Large intestine (tissue), 3 donors: ENCODE measurements around the gene CAMSAP3. TPM values are rescaled to one million over a fixed set of nuclear protein-coding genes. Genes with fewer than 3 reads are reported as not detected.

Experiments used
- DNase-seq, 2 donors: peaks; one replicate each; pipeline versions ENCODE4 v3.0.0 to v3.0.0-alpha.2; 2013
- H3K27ac ChIP-seq: one replicate; pipeline ENCODE4 v1.5.1; 2013; ENCODE audit warnings: low read length
- H3K27me3 ChIP-seq: 2 replicates; pipeline ENCODE4 v1.6.1; 2013; ENCODE audit warnings: low read length; ENCODE audit not compliant: control insufficient read depth, insufficient read depth
- H3K36me3 ChIP-seq: 2 replicates; pipeline ENCODE4 v1.6.1; 2013; ENCODE audit warnings: low read length; ENCODE audit not compliant: control insufficient read depth, insufficient read depth
- H3K4me1 ChIP-seq: one replicate; pipeline ENCODE4 v1.6.1; 2013; ENCODE audit warnings: low read length; ENCODE audit not compliant: control insufficient read depth, insufficient read depth
- H3K4me3 ChIP-seq: one replicate; pipeline ENCODE4 v1.5.1; 2013; ENCODE audit warnings: low read length
- H3K9me3 ChIP-seq: one replicate; pipeline ENCODE4 v1.6.1; 2013; ENCODE audit warnings: mild to moderate bottlenecking, low read depth, low read length, moderate library complexity; ENCODE audit not compliant: control insufficient read depth
- WGBS: methylation state at CpG from one replicate; pipeline ENCODE4 v1.1.5; 2013; ENCODE audit warnings: low lambda C conversion rate; ENCODE audit not compliant: insufficient coverage; 5-methylcytosine and 5-hydroxymethylcytosine counted together
- polyA plus RNA-seq: library from polyadenylated mRNA; unstranded; fragments of 120-200 nt; gene quantifications from one replicate; pipeline ENCODE4 v1.2.1, GENCODE V29; 2013

The CAMSAP3 gene
- polyA plus RNA-seq, 1 donor: 73.9 TPM

DNA sequence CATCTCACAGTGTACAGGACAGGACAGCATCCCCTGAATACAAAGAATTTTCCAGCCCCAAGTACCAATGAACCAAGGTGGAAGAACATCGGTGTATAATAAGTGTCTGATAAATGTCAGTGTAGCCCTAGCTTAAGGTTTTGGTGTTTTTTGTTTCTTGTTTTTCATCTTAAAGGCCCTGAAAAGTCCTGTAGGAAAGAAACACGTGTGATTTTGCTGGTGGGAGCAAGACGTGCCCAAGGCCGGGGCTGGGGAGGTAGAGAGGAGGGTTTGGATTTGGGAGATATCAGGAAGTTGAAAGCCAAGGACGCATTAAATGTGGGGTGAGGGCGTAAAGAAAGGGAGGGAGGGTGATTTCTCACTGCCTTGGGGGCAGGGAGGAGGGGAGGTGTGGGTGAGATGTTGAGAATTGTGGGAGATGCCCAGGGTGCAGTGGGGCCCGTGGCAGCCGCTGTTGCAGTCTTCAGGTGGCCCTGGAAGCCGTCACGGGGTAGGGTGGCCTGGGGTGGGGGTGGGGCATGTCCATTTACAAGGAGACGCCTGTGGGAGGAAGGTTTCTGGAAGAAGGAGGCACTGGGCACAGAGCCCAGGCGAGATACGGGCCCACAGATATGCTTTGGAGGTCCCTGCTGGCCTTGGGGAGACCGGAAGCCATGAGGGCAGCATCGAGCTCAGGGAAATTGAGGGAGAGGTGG, 6.7 kb downstream of the CAMSAP3 start:
- Histone ChIP-seq H3K27me3 (no peaks in the 10 kb centered on the region), H3K36me3 (peaks cover 27% of the 10 kb centered on the region), H3K9me3 (peaks cover 4% of the 10 kb centered on the region), H3K4me1 (no peaks in the 10 kb centered on the region), H3K27ac (no peak overlapping the region), H3K4me3 (no peak overlapping the region)
- DNase-seq: no peak
- WGBS: 55% methylated on average over 2 of the region's 15 CpGs

DNA sequence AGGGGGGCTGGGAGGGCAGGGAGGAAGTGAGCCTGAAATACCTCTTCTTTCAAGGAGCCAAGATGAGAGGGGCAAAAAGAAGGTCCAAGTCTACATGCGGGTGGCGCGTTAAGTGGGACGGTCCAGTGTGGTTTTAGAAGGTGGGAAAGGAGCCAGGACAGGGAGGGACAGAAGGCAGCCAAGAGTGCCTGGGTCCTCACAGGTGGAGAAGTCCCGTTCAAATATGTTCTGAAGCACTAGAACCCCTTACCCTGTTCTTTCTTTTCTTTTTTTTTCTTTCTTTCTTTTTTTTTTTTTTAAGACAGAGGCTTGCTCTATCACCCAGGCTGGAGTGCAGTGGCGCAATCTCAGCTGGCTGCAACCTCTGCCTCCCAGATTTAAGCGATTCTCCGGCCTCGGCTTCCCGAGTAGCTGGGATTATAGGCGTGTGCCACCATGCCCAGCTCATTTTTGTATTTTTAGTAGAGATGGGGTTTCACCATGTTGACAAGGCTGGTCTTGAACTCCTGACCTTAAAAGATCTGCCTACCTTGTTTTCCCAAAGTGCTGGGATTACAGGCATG, 7.4 kb downstream of the CAMSAP3 start:
- no peak for DNase-seq
- H3K27me3 ChIP-seq: no peaks in the 10 kb centered on the region
- no peaks in the 10 kb centered on the region for H3K4me1 ChIP-seq
- WGBS: 40% methylated on average over 1 of the region's 11 CpGs
- H3K36me3 ChIP-seq: peaks cover 28% of the 10 kb centered on the region
- H3K27ac ChIP-seq: no peak overlapping the region
- no peak overlapping the region for H3K4me3 ChIP-seq
- H3K9me3 ChIP-seq: peaks cover 6% of the 10 kb centered on the region

DNA sequence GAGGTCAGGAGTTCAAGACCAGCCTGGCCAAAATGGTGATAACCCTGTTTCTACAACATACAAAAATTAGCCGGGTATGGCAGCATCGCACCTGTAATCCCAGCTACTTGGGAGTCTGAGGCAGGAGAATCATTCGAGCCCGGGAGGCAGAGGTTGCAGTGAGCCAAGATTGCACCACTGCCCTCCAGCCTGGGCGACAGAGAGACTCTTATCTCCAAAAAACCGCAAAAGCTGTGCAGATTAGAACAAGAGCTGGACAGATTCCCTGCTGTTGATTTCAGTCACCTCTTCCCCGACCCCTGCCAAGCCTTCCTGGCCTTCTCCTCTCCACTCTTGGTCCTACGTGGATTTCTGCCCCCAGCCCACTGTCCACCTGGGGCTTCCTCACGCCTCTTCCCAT, 8.3 kb downstream of the CAMSAP3 start:
- Histone ChIP-seq H3K27me3 (no peaks in the 10 kb centered on the region), H3K4me3 (no peak overlapping the region), H3K4me1 (no peaks in the 10 kb centered on the region), H3K9me3 (peaks cover 6% of the 10 kb centered on the region), H3K36me3 (peaks cover 30% of the 10 kb centered on the region), H3K27ac (no peak overlapping the region)
- no peak for DNase-seq
- WGBS: no CpG with 5 or more reads among the region's 9 CpGs

DNA sequence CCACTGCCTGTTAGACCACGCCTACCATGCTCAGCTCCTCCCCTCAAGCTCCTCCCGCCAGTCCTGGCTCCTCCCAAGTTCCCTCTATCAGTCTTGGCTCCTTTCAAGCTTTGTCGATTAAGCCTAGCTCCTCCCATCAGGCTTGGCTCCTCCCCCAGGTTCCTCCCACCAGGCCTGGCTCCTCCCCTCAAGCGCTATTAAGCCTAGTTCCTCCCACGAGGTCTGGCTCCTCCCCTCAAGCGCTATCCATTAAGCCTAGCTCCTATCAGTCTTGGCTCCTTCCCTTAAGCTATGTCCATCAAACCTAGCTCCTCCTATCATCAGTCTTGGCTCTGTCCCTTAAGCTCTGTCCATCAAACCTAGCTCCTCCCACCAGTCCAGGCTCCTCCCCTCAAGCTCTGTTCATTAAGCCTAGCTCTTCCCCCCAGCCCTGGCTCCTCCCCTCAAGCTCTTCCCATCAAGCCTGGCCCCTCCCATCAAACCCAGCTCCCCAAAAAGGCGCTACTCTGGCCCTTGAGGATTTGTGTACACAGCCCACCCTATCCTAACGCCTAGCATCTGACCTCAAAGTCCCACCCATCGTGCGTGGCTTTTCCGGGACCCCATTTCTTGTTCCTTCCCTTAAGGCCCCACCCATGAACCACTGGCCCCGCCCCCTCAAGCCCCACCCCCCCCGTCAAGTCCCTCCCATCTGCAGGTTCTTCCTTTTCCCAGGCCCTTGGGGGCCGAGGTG, 10.0 kb downstream of the CAMSAP3 start:
- DNase-seq: no peak
- peaks cover 43% of the 10 kb centered on the region for H3K36me3 ChIP-seq
- H3K27me3 ChIP-seq: no peaks in the 10 kb centered on the region
- WGBS: 53% methylated on average over 4 of the region's 14 CpGs
- H3K27ac ChIP-seq: no peak overlapping the region
- H3K4me1 ChIP-seq: no peaks in the 10 kb centered on the region
- H3K4me3 ChIP-seq: no peak overlapping the region
- peaks cover 6% of the 10 kb centered on the region for H3K9me3 ChIP-seq

DNA sequence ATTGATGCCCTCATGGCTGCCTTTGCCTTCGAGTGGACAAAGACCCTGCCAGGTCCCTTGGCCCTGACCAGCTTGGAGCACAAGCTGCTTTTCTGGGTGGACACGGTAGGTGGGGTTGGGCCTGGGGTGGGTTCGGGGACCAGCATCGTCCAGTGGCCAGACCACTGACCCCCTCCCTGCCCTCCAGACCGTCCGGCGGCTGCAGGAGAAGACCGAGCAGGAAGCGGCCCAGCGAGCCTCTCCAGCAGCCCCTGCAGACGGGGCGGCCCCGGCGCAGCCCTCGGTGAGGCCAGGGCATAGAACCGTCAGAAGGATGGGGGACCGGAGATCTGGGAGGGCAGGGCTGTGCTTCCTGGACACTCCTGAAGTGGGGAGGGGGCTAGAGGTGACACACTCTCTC, 10.6 kb downstream of the CAMSAP3 start:
- peaks cover 49% of the 10 kb centered on the region for H3K36me3 ChIP-seq
- no peaks in the 10 kb centered on the region for H3K27me3 ChIP-seq
- WGBS: no CpG with 5 or more reads among the region's 17 CpGs
- H3K9me3 ChIP-seq: peaks cover 6% of the 10 kb centered on the region
- DNase-seq: no peak
- H3K27ac ChIP-seq: no peak overlapping the region
- H3K4me1 ChIP-seq: no peaks in the 10 kb centered on the region
- no peak overlapping the region for H3K4me3 ChIP-seq

DNA sequence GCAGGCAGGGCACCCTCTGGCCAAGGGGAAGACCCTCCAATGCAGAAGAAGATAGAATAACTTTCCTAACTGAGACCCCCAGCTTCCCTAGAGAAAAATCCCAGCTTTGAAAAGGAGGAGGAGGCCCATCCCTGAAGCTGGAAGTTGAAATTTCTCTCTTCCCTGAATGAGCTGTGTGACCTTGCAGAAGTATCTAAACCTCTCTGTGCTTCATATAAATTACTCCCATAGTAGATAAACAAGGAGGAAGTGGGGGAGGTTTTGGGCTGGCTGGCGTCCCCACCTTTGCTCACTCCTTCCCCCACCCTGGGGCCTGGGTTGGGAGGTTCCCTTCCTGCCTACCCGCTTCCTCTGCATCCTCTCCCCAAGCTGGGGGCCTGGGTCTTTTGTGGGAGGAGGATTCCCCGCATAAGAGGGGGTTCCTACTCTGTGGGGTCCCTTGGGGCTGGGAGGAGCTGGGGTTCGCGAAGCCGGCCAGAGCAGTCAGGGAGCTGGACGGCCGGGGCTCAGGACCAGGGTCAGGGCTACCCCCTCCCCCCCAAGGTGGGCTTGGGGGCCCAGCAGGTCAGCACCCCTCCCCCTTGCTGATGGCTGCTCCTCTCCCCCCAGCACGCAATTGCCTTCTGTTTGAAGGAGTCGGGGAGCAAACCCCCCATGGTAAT, 11.7 kb downstream of the CAMSAP3 start:
- no peak for DNase-seq
- H3K36me3 ChIP-seq: peaks cover 59% of the 10 kb centered on the region
- no CpG with 5 or more reads among the region's 10 CpGs for WGBS

DNA sequence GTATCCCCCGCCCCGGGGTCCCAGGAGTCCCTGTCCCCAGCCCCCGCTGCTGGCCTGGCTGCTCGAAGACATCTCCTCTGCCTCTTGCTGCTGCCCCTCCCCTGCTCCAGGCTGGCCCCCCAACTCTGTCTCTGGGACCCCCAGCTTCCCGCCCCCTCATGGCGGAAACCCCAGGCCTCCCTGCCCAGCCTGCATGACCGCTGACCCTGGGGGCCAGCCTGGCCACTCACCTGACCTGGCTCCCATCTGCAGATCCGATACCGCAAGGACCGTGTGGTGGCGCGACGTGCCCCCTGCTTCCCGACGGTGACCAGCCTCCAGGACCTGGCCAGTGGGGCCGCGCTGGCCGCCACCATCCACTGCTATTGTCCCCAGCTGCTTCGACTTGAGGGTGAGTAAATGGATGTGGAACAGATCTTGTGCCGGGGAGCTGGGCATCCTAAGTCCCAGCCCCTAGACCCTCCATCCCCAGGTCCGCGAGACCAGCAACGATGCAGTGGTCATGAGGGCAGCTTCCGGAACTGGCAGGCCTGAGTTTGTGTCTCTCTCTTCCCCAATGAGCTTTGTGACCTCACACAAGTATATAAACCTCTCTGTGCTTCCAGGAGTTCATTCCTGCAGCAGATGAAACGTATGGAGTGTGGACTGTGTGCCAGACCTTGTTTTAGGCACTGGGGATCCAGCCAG, 12.4 kb downstream of the CAMSAP3 start:
- no peaks in the 10 kb centered on the region for H3K27me3 ChIP-seq
- H3K4me1 ChIP-seq: no peaks in the 10 kb centered on the region
- no peak overlapping the region for H3K27ac ChIP-seq
- H3K36me3 ChIP-seq: peaks cover 62% of the 10 kb centered on the region
- H3K4me3 ChIP-seq: no peak overlapping the region
- peaks cover 6% of the 10 kb centered on the region for H3K9me3 ChIP-seq
- no peak for DNase-seq
- WGBS: 100% methylated on average over 2 of the region's 25 CpGs

More for the DNA sequence above, 11.7 kb downstream of the CAMSAP3 start:
- Histone ChIP-seq H3K9me3 (peaks cover 6% of the 10 kb centered on the region), H3K4me1 (no peaks in the 10 kb centered on the region), H3K4me3 (no peak overlapping the region), H3K27me3 (no peaks in the 10 kb centered on the region), H3K27ac (no peak overlapping the region)

DNA sequence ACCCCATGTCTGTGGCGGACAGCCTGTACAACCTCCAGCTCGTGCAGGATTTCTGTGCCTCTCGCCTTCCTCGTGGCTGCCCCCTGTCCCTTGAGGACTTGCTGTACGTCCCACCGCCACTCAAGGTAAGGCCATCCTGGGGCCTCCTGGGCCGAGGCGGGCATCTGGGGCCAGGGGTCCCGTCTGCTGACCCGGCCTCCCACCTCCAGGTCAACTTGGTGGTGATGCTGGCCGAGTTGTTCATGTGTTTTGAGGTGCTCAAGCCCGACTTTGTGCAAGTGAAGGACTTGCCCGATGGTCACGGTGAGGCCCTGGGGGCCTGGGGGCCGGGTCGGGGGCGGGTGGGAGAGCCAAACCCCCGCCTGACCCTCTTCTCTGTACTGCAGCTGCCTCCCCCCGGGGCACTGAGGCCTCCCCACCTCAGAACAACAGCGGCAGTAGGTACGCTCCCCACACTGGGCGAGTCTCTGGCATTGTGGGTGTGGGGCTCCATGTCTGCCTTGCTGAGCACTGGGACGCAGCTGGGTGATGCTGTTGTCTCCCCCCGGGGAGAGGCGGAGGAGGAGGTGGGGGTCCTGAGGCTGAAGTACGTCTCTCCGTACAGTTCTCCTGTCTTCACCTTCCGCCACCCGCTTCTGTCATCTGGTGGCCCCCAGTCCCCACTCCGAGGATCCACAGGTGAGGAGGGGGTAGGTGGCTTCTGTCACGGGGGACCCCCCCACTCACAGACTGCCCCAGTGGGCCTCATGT, 15.0 kb downstream of the CAMSAP3 start:
- Histone ChIP-seq H3K4me1 (no peaks in the 10 kb centered on the region), H3K4me3 (no peak overlapping the region), H3K36me3 (peaks cover 67% of the 10 kb centered on the region), H3K9me3 (peaks cover 2% of the 10 kb centered on the region), H3K27ac (no peak overlapping the region), H3K27me3 (no peaks in the 10 kb centered on the region)
- no peak for DNase-seq
- WGBS: no CpG with 5 or more reads among the region's 31 CpGs

DNA sequence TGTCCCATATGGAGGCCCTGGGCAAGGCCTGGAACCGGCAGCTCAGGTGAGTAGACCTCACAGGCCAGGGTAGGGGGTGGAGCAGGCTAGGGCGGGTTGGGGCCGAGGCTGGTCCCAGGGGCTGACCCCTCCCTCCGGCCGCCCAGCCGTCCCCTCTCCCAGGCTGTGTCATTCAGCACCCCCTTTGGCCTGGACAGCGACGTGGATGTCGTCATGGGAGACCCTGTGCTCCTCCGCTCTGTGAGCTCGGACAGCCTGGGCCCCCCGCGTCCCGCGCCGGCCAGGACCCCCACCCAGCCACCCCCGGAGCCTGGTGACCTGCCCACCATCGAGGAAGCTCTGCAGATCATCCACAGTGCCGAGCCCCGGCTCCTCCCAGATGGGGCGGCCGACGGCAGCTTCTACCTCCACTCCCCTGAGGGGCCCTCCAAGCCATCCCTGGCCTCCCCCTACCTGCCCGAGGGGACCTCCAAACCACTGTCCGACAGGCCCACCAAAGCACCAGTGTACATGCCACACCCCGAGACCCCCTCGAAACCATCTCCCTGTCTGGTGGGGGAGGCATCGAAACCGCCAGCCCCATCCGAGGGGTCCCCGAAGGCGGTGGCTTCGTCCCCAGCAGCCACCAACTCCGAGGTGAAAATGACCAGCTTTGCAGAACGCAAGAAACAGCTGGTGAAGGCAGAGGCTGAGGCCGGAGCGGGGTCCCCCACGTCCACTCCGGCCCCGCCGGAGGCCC, 16.0 kb downstream of the CAMSAP3 start:
- Histone ChIP-seq H3K36me3 (peaks cover 66% of the 10 kb centered on the region), H3K27ac (no peak overlapping the region), H3K9me3 (peaks cover 2% of the 10 kb centered on the region), H3K4me3 (no peak overlapping the region), H3K4me1 (no peaks in the 10 kb centered on the region), H3K27me3 (no peaks in the 10 kb centered on the region)
- no peak for DNase-seq
- WGBS: no CpG with 5 or more reads among the region's 41 CpGs
